GM21528 (cell line): ENCODE results near the gene KRT16.

Source experiments
- ATAC-seq: cut with Tn5 transposase; IDR thresholded peaks from one replicate; pipeline ENCODE4 v1.9.1; 2021; ENCODE audit warnings: mild to moderate bottlenecking, moderate library complexity; ENCODE audit not compliant: unreplicated experiment, low FRiP score

The KRT16 gene

GRCh38 chr17:41563607-41564170 is 48.9 kb downstream of the KRT16 start:
- no peak for ATAC-seq

- no peak for ATAC-seq
Observed at GRCh38 chr17:41561554-41561953, 51.0 kb downstream of the KRT16 start.
